Subcutaneous adipose tissue (tissue), 4 donors: ENCODE results near the gene TAF1C. TPM values are rescaled to one million over a fixed set of nuclear protein-coding genes. Genes with fewer than 3 reads are reported as not detected.

Source experiments
- CTCF ChIP-seq: fragments of 450-650 bp; IDR thresholded peaks from one replicate; pipeline ENCODE4 v1.5.1; 2016; ENCODE audit warnings: low read depth, mild to moderate bottlenecking, control low read depth, antibody characterized with exemption, moderate library complexity
- total RNA-seq, 4 donors: library from RNA; depleted of rRNA; stranded (reverse); fragments of >200 nt; gene quantifications; one replicate each; pipeline ENCODE4 v1.1.0, GENCODE V29; 2016

The TAF1C gene
- total RNA-seq, 4 donors from 2014 or later, result 15.0 to 99.7 (median 36.5) TPM

DNA sequence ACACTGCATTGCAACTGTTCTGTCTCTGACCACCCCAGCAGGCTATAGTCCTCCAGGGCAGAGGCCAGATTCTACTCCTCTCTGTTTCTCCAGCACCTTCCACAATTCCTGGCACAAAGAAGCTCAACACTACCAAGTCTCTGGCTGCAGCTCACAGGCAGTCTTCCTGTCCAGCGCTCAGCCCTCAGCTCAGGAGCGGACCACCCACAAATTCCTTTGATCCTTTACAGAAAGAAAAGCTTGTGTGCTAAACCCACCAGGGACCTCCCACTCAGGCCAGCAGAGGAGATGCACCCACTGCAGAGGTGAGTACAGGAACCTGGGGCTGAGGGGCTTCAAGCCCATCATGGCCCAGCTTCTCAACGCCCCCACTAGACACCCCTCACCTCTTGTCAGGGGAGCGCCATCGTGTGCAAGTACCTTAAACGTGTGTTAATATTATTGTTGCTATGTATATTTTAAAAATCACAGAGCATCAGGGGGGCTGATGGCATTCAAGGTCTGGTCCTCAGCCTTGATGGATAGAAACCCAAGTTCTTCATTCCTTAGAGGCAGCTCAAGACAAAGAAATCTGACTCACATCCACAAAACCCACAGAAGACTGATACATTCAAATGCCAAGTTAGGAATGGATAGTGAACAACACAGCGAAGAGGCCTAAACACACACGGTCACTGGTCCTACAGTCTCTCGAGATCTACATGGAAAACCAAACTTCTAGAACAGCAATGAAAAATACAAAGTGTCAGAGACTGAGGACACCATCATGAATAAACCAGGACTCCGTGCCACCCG is 50.3 kb downstream of the TAF1C start:
- TF ChIP-seq CTCF, result no peak

DNA sequence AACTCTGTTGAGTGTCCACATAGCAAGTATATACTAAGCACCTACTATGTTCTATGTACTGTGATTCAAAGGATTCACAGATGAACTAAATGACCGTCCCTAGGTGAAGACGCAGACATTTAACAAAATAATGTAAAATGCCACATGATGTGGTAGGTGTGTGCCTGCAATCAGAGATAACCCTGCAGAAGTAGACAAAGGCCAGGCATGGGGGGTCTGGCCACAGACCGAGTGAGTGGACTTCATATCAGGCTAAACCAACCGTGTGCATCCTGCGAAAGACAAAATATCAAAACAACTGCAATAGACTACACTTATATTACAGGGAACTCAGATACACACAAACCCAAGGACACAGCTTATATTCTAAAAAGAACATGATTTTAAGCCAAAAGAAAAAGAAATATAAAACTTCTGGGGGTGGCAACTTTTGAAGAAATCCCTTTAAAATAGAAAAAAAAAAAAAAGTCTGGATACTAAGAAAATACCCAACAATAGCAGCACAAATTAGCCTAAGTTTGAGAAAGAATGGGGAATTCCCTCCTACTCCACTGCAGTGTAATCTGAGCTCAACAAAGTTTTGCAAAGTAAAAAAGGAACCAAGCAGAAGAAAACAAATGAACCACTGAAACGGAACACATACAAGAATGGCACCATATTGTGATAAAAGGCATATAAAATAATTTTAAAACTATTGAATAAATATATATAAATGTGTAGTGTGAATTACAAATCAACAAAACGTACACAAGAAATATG is 54.2 kb downstream of the TAF1C start:
- TF ChIP-seq CTCF, result no peak

- TF ChIP-seq CTCF, result no peak
These were observed 55.7 kb downstream of the TAF1C start for GRCh38 chr16:84131117-84131516.

Other genes with a start within 250 kb of the TAF1C start
- gene OSGIN1, start 233.8 kb downstream of the TAF1C start, total RNA-seq, result 1 to 10 TPM; 2.7 to 7.2 (median 4.4) TPM
- not detected for gene NECAB2, start 218.8 kb downstream of the TAF1C start, total RNA-seq
- gene SLC38A8, start 144.3 kb downstream of the TAF1C start, total RNA-seq, result not detected
- gene MBTPS1, start 70.1 kb downstream of the TAF1C start, total RNA-seq, result 100 to 1,000 TPM in 2 of 4 donors, 10 to 100 TPM in 2; 85.1 to 122 (median 105) TPM
- 10 to 100 TPM; 13.9 to 23.3 (median 20.6) TPM for gene HSDL1, start 41.9 kb downstream of the TAF1C start, total RNA-seq
- under 1 TPM in 2 of 4 donors, not detected in 2; 0.44 to 0.85 TPM for gene DNAAF1, start 41.7 kb downstream of the TAF1C start, total RNA-seq
- 1 to 10 TPM in 2 of 4 donors, not detected in 2; 3.6 to 4.4 TPM for gene ADAD2, start 4.1 kb upstream of the TAF1C start, total RNA-seq
- gene KCNG4, start 53.0 kb upstream of the TAF1C start, total RNA-seq, result not detected
- gene WFDC1, start 107.8 kb upstream of the TAF1C start, total RNA-seq, result under 1 TPM in 3 of 4 donors, not detected in 1; 0.38 to 0.98 (median 0.44) TPM
- not detected for gene ATP2C2, start 181.5 kb upstream of the TAF1C start, total RNA-seq